Ovary (tissue), 3 donors: Measurements from ENCODE around the gene HPCAL1.

Experiments used
- CTCF ChIP-seq, 3 donors: fragments of 450-650 bp in 2 of 3; fragments of 200-600 bp in 1 of 3; IDR thresholded peaks; one replicate each; pipeline versions ENCODE4 v1.5.1 to v1.8.0; 2016 to 2022; ENCODE audit warnings: antibody characterized with exemption in 3 of 3, mild to moderate bottlenecking in 1 of 3
- POLR2A ChIP-seq: fragments of 450-650 bp; IDR thresholded peaks from one replicate; pipeline ENCODE4 v1.6.1; 2017; ENCODE audit warnings: antibody characterized with exemption, mild to moderate bottlenecking, moderate library complexity
- donor health status: DM: no; HTN: no; CAD: no.

DNA sequence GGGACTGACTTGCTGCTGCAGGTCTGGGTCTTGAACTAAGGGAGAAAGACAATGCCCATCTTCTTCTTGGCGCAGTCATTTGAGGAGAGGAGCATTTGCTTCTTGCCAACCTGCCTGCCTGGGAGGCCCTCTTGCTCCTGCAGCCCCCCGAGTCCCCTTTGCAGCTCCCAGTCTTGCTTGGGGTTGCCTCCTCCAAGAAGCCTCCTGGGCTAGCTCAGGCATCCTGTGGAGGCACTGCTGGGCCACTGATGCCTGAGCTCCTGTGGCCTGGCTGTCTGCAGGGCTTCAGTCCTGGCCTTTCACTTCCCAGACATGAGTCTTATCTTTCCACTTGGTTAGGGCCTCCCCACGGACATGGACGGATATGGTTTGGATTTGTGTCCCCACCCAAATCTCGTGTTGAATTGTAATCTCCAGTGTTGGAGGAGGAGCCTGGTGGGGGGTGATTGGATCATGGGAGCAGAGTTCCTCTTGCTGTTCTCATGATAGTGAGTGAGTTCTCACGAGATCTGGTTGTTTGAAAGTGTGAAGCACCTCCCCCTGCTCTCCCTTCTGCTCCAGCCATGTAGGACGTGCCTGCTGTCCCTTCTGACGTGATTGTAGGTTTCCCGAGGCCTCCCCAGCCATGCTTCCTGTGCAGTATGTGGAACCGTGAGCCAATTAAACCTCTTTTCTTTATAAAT, 17.3 kb downstream of the HPCAL1 start:
- TF ChIP-seq CTCF (IDR thresholded peaks at IDR 0.05) (no peak), POLR2A (no peak)
